Body of pancreas (tissue), 4 donors: ENCODE measurements around the gene SEMA4D.

Experiments
- POLR2A ChIP-seq, 3 donors: fragments of 450-650 bp; IDR thresholded peaks; one replicate each; pipeline ENCODE4 v1.6.1; 2016; ENCODE audit warnings: antibody characterized with exemption in 3 of 3, mild to moderate bottlenecking in 2 of 3
- TF ChIP-seq, protein P1 (sequence below), 7 experiments: fragments of 450-650 bp in 4 of 7; fragments of 200-600 bp in 3 of 7; sonication (generic) in 3 of 7; IDR thresholded peaks; one replicate each; pipeline ENCODE4 v1.5.1; 2016 to 2019; ENCODE audit warnings: antibody characterized with exemption in 7 of 7

DNA sequence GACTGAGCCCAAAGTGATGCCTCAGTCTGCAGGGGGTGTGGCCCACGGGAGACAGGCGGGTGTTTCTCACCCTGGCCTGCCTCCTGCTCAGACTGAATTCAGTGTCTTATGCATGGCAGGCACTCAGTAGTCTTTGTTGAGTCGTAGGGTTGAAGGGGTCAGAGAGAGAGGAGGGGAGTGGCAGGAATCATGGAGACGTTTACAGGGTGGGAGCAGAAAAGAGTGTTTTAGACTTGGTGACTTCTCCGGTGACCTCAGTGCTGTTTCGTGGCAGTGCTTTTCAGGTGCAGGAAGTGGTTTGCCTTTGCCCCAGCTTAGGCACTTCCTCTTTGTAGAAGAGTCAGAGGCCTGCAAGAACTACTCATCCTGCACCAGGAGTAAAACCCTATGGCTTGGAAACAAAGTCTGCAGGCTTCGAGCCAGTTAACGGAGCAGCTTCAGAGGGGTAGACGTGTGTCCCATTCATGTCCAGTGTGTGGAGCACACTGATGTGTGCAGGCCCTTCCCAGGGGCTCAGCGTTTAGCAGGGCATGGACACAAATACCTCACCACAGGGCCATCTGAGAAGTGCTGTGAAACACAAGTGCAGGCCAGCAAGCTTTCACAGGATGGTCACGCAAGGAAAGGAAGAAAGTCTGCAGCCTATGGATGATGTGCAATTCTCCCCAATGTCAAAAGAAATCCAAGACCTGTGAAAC is 24.5 kb upstream of the SEMA4D start:
- no peak for TF ChIP-seq POLR2A (IDR thresholded peaks at IDR 0.05)
- TF ChIP-seq, protein P1, sequence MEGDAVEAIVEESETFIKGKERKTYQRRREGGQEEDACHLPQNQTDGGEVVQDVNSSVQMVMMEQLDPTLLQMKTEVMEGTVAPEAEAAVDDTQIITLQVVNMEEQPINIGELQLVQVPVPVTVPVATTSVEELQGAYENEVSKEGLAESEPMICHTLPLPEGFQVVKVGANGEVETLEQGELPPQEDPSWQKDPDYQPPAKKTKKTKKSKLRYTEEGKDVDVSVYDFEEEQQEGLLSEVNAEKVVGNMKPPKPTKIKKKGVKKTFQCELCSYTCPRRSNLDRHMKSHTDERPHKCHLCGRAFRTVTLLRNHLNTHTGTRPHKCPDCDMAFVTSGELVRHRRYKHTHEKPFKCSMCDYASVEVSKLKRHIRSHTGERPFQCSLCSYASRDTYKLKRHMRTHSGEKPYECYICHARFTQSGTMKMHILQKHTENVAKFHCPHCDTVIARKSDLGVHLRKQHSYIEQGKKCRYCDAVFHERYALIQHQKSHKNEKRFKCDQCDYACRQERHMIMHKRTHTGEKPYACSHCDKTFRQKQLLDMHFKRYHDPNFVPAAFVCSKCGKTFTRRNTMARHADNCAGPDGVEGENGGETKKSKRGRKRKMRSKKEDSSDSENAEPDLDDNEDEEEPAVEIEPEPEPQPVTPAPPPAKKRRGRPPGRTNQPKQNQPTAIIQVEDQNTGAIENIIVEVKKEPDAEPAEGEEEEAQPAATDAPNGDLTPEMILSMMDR (IDR thresholded peaks at IDR 0.05): no peak
